GM10847 (cell line): Measurements from ENCODE around the gene DBF4B.

Experiments used
- POLR2A ChIP-seq: IDR thresholded peaks from 2 replicates; pipeline ENCODE4 v1.6.1; 2011; ENCODE audit not compliant: insufficient read length; ENCODE audit errors: extremely low read depth

DBF4B gene

DNA sequence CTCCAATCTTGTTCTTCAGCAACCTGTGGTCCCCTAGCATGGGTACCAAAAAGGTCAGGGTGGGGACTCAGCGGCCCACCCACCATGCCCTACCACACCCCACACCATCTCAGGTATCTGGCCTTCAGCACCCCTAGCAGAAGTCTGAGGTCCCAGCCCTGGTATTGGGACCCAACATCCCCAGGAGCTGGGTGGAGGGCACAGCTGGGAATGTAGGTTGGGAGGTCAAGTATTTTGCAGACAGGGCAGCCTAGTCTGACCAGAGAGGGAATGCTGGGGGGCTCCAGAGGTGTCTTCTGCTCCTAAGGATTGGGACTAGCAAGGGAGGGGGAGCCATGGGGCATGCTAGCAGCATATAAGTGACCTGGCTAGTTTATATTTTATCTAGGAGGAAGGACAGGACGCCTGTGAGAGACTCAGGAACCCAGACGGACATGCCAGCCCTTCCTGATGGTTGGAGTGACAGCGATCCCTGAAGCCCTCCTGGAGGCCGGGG lies 49.5 kb downstream of the DBF4B start:
- no peak for TF ChIP-seq POLR2A

DNA sequence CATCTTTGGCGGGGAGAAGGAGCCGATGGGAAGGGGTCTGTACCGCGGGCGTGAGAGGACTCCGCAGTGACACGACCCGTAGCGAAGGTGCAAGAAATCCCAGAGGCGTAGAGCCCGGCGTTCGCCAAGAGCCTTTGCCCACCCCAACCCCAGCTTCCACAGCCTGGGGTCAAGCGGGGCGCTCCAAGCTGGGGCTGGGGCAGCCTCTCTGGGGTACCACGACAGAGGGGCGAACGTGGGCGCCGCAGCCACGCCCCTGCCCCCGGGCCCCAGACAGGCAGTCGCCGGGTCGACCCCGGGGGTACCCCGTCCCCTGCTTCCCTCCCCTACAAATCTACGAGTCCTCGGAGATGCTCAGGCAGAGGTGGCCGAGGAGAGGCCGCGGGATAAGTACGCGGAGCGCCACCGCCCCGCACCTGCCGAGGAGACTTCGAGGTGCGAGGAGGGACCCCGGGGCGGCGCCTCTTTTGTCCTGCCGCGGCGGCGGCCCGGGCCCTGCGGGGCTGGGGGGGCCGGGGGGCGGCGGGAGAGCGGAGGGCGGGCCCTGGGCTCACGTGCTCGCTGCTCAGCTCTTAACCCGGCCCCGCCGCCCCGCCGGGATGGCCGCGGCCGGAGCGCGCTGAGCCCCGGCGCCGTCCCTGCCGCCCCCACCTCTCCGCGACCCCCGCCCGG lies 50.1 kb downstream of the DBF4B start, which contains the start of gene ADAM11:
Gene ADAM11, plus strand, starts transcription at position 575 of the 672 bp plus-strand sequence. CDS start 212 bp downstream, outside the sequence.
- no peak for TF ChIP-seq POLR2A

- TF ChIP-seq POLR2A = no peak
Observed at GRCh38 chr17:44759086-44759915, 50.8 kb downstream of the DBF4B start.

- no peak for TF ChIP-seq POLR2A
Observed at GRCh38 chr17:44759916-44760243, 51.4 kb downstream of the DBF4B start.

DNA sequence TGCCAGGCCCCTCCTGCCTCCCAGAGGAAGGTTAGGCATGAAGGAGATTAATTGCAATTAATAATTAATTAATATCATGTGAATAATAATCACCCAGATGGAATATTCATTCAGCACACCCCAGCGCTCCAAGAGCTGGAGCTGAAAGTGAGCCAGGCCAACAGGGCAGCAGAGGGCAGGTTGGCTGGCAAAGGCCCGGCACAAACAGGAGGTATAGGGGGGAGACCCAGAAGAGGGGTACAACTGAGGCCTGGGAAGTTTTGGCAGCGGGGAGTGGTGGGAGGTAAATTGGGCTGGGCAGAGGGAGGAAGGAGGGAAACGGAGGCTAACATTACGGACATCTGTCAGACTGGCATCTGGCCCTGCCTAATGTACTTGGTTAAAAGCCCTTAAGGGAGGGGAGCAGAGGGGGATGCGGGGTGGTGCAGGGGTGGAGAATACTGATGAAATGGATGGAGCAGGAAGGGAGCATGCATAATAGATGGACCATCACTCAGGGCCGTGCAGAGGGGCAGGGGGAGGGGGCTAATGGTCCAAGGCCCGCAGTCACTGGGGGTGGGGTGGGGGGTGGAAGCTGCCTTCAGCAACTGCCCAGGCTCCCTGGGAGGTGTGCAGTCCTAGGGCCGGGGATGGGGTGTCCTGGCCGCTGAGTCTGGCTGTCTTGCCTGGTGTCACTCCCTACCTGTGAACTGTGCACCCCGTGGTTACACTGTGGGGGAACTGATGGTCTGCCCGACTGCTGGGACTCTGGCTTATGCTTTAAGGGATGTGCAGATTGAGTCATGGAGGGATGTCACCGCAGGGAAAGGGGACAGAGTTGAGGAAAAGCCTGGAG lies 52.2 kb downstream of the DBF4B start:
- no peak for TF ChIP-seq POLR2A

DNA sequence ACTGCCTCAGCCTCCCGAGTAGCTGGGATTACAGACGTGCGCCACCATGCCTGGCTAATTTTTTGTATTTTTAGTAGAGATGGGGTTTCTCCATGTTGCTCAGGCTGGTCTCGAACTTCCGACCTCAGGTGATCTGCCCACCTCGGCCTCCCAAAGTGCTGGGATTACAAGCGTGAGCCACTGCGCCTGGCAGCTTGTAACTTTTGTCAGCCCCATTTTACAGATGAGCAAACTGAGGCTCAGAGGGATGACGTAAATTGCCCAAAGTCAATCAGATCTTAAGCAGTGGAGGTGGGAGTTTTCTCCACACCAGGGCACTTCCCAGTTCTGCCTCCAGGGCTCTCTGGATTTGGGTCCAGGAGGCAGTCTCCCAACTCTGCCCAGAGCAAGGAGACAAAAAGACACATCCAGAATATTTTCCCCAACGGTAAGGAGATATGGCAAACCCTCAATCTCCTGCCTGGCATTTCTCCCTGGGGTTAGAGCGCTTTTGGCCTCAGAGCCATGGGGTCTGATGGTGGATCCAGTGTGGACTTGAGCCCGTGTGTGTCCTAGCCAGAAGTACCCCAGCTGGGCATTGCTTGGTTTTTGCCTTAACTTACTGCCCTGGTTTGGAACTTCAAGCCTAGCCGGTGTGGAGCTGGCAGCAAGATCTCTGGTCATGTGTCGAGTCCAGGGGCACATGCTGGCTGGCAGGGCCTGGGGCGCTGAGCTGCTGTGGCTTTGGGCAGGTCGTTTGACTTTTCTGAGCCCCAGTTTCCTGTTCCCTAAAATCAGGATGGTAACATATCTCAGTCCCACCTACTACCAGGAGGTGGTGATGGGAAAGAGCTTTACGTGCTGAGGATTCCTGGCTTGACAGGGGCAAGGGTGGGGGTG lies 53.7 kb downstream of the DBF4B start:
- no peak for TF ChIP-seq POLR2A

DNA sequence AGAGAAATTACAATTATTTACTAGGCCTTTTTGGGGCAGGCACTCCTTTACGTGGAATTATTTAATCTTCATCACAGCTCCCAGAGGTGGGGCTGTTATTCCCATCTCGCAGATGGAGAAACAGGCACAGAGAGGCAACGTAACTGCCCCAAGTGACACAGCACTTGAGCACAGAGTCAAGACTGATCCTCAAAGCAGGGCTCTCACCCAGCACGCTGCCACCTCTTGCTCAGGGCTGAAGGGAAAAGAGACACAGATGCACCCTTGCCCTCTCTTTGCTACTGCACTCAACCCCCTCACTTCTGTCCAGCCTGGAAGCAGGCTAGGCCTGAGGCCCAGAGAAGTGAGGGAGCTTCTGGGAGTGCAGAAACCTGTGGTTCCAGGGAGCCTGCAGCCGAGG lies 54.7 kb downstream of the DBF4B start:
- TF ChIP-seq POLR2A = no peak

DNA sequence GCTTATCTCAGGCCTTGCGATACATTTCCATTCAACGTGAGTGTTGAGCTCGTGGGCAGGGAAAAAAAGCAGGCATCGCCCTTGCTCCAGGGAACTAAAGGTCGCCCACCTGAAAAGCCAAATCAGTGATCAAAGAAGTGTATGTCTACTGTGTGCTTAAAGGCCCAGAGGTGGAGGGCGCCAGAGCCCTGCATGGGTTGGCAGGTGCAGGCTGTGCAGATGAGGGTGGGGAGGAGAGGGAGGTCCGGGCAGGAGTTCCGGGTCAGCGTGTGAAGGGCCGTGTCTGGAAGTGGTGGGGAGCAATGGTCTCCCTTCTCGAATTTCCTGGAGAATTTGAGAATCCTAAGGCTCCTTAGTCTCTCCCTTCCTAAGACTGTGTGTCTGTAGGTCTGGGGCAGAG lies 57.5 kb downstream of the DBF4B start:
- TF ChIP-seq POLR2A = no peak

DNA sequence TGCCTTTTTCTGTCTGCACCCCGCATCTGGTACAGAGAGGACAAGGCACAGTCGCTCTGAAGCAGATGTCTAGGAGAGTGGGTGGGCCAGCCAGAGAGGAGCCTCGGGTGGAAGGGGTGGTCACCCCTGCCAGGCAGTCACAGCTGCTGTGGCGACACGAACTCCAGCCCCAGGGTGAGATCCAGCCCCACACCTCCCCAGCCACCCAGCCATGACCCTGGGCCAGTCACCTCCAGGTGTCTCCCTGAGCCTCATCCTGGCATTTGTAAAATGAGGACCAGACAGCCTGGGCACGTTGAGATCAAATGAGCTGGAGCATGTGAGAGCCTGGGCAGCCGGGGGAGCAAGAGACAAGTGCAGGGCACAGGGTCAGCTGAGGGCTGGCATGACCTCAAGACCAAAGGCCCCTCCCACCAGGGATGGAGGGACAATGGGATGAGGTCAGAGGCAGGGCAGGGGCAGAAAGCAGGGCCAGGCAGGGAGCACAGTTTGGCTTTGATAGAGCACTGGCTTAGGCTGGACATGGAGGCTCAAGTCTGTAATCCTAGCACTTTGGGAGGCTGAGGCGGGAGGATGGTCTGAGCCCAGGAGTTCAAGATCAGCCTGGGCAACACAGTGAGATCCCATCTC lies 58.1 kb downstream of the DBF4B start:
- TF ChIP-seq POLR2A = no peak

- TF ChIP-seq POLR2A = no peak
Observed at GRCh38 chr17:44767493-44767892, 59.0 kb downstream of the DBF4B start.

DNA sequence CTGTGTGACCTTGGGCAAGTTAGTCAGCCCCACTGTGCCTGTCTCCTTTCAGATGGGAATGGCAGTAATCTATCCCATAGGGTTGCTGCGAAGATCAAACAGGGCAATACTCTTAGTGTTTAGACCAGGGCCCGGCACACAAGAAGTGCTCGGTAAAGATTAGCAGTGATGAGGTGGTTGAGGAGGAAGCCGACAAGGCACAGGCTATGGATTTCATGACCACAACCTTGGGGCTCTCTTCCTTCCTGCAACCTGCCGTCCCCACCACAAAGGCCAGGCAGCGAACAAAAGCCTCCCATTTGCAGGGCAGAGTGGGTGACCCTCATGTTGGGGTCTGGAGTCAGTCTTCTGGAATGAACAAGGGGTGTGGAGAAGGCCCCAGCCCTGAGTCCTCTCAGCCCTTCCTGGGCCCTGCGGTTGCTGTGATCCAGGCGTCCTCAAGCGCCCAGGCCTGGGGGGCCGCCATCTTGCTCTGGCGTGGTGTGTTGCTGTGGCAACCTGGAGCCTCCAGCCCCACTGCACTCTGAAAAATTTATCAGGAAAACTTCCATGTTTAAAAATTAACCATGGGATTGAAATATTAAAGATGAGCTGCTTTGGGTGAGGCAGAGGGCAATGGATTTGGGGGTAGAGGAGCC lies 60.2 kb downstream of the DBF4B start:
- no peak for TF ChIP-seq POLR2A

GRCh38 chr17:44769230-44769629 lies 60.8 kb downstream of the DBF4B start:
- TF ChIP-seq POLR2A = no peak

- TF ChIP-seq POLR2A = no peak
Observed at GRCh38 chr17:44769647-44770084, 61.2 kb downstream of the DBF4B start.
